Keratinocyte (primary cell): ENCODE data around the gene ERC2. TPM values are rescaled to one million over a fixed set of nuclear protein-coding genes. Genes with fewer than 3 reads are reported as not detected.

Source experiments
- DNase-seq: peaks from one replicate; pipeline ENCODE4 v3.0.0-alpha.2; 2011; ENCODE audit warnings: low read depth, missing footprints, low spot score
- FAIRE-seq: peaks from 2 replicates; lab custom pipeline; 2011; peaks lifted over from hg19 to GRCh38; lab: Jason Lieb, UNC
- H2AFZ ChIP-seq: 2 replicates; pipeline ENCODE4 v1.6.0; 2012; ENCODE audit warnings: low read length, control low read depth, inconsistent platforms; ENCODE audit not compliant: control insufficient read depth
- H3K27ac ChIP-seq: 2 replicates; pipeline ENCODE4 v1.5.1; 2011; ENCODE audit warnings: low read length; ENCODE audit not compliant: control insufficient read depth, insufficient read depth
- H3K27me3 ChIP-seq: 3 replicates; pipeline ENCODE4 v1.6.0; 2011; ENCODE audit warnings: low read length; ENCODE audit not compliant: control insufficient read depth, insufficient read depth; ENCODE audit errors: extremely low read depth
- H3K36me3 ChIP-seq, 2 experiments: 2 replicates in 1 of 2; 3 replicates in 1 of 2; pipeline ENCODE4 v1.5.1; 2011; ENCODE audit warnings: low read length in 2 of 2, mild to moderate bottlenecking in 1 of 2; ENCODE audit not compliant: control insufficient read depth in 2 of 2, insufficient read depth in 2 of 2; ENCODE audit errors: extremely low read depth in 1 of 2
- H3K4me1 ChIP-seq: 3 replicates; pipeline ENCODE4 v1.5.1; 2011; ENCODE audit warnings: low read length; ENCODE audit not compliant: control insufficient read depth, insufficient read depth; ENCODE audit errors: extremely low read depth
- H3K4me2 ChIP-seq: 3 replicates; pipeline ENCODE4 v1.6.0; 2011; ENCODE audit warnings: low read depth, low read length; ENCODE audit not compliant: control insufficient read depth, insufficient read depth; ENCODE audit errors: extremely low read depth
- H3K4me3 ChIP-seq, 3 experiments: fragments of 200-600 bp in 1 of 3; sonication (generic) in 1 of 3; 2 replicates in 2 of 3; 3 replicates in 1 of 3; pipeline ENCODE4 v1.5.1; 2011 to 2016; ENCODE audit warnings: low read length in 3 of 3, mild to moderate bottlenecking in 3 of 3, control low read depth in 2 of 3, inconsistent platforms in 1 of 3, low read depth in 1 of 3, mixed read lengths in 1 of 3, mixed run types in 1 of 3, moderate library complexity in 1 of 3; ENCODE audit not compliant: control insufficient read depth in 2 of 3, insufficient read depth in 2 of 3; ENCODE audit errors: extremely low read depth in 1 of 3
- H3K79me2 ChIP-seq: 2 replicates; pipeline ENCODE4 v1.6.0; 2012; ENCODE audit warnings: low read length; ENCODE audit not compliant: control insufficient read depth, insufficient read depth
- H3K9ac ChIP-seq: 3 replicates; pipeline ENCODE4 v1.6.0; 2011; ENCODE audit warnings: low read length; ENCODE audit not compliant: control insufficient read depth, insufficient read depth; ENCODE audit errors: extremely low read depth
- H3K9me1 ChIP-seq: 3 replicates; pipeline ENCODE4 v1.6.0; 2011; ENCODE audit warnings: low read length; ENCODE audit not compliant: control insufficient read depth, insufficient read depth; ENCODE audit errors: extremely low read depth
- H3K9me3 ChIP-seq: 2 replicates; pipeline ENCODE4 v1.5.1; 2012; ENCODE audit warnings: low read depth, low read length; ENCODE audit not compliant: control insufficient read depth
- H4K20me1 ChIP-seq: 3 replicates; pipeline ENCODE4 v1.6.0; 2011; ENCODE audit warnings: low read length; ENCODE audit not compliant: control insufficient read depth, insufficient read depth; ENCODE audit errors: extremely low read depth
- CTCF ChIP-seq, 3 experiments: IDR thresholded peaks in 1 of 3; conservative IDR thresholded peaks in 1 of 3; optimal IDR thresholded peaks in 1 of 3; 2 replicates in 2 of 3; 3 replicates in 1 of 3; pipeline versions ENCODE3 to v1.5.1; 2011; ENCODE audit warnings: low read length in 3 of 3, mild to moderate bottlenecking in 3 of 3, moderate library complexity in 2 of 3, control low read depth in 1 of 3, inconsistent platforms in 1 of 3; ENCODE audit not compliant: insufficient read depth in 2 of 3; ENCODE audit errors: extremely low read depth in 1 of 3
- EZH2 ChIP-seq: IDR thresholded peaks from one replicate; pipeline ENCODE4 v1.6.1; 2012; ENCODE audit warnings: inconsistent platforms, mild to moderate bottlenecking, low read length, moderate library complexity
- dilution Hi-C: fragments of 300-500 bp; cut with MboI; formaldehyde crosslinking; loops from one replicate; pipeline ENCODE4 v1.7.0; 2020; ENCODE audit warnings: low sequenced_read_pairs; ENCODE audit not compliant: extremely low pct_ligation_motif_present
- polyA plus RNA-seq, 5 experiments: library from polyadenylated mRNA; depleted of rRNA in 3 of 5; stranded (reverse) in 3 of 5; stranded (forward) in 1 of 5; unstranded in 1 of 5; fragments of >200 nt; gene quantifications; 1 replicate in 1 of 5; 2 replicates in 3 of 5; 3 replicates in 1 of 5; pipeline versions ENCODE4 v1.2.1 to v1.2.3, GENCODE V29; 2011 to 2012; ENCODE audit warnings: missing spikeins in 2 of 5, low read depth in 1 of 5, low replicate concordance in 1 of 5

Gene ERC2
- polyA plus RNA-seq, 1 donor (not counting 4 experiments of a cell fraction or from before 2014, with no cell fraction given), result 0.08 TPM

- FAIRE-seq (no peak), DNase-seq (no peak)
- dilution Hi-C loops, result no loop called here
- Histone ChIP-seq H3K27ac (no peak overlapping the region), H3K4me1 (peaks cover 7% of the 10 kb centered on the region), H3K9me1 (no peaks in the 10 kb centered on the region), H3K4me3 (no peak overlapping the region), H2AFZ (no peak overlapping the region), H3K27me3 (no peaks in the 10 kb centered on the region), H3K4me2 (no peak overlapping the region), H3K79me2 (no peaks in the 10 kb centered on the region), H3K36me3 (no peaks in the 10 kb centered on the region), H4K20me1 (no peaks in the 10 kb centered on the region), H3K9me3 (no peaks in the 10 kb centered on the region), H3K9ac (no peak overlapping the region)
- no peak for TF ChIP-seq CTCF (optimal IDR thresholded peaks at IDR 0.05 in 1 of 3, IDR thresholded peaks at IDR 0.05 in 1 of 3, conservative IDR thresholded peaks at IDR 0.05 in 1 of 3; ENCODE audit: extremely low read depth in 1 of 3, insufficient read depth in 2 of 3, low read length in 3 of 3)
- no peak for TF ChIP-seq EZH2
These were observed 344.8 kb downstream of the ERC2 start for GRCh38 chr3:56123487-56123886.

GRCh38 chr3:56122911-56123310, 345.4 kb downstream of the ERC2 start:
- Histone ChIP-seq H4K20me1 (no peaks in the 10 kb centered on the region), H3K27me3 (no peaks in the 10 kb centered on the region), H2AFZ (no peak overlapping the region), H3K4me1 (peaks cover 7% of the 10 kb centered on the region), H3K79me2 (no peaks in the 10 kb centered on the region), H3K9me1 (no peaks in the 10 kb centered on the region), H3K4me3 (no peak overlapping the region), H3K36me3 (no peaks in the 10 kb centered on the region), H3K4me2 (no peak overlapping the region), H3K9ac (no peak overlapping the region), H3K27ac (no peak overlapping the region), H3K9me3 (no peaks in the 10 kb centered on the region)
- TF ChIP-seq EZH2, result no peak
- TF ChIP-seq CTCF (optimal IDR thresholded peaks at IDR 0.05 in 1 of 3, IDR thresholded peaks at IDR 0.05 in 1 of 3, conservative IDR thresholded peaks at IDR 0.05 in 1 of 3; ENCODE audit: extremely low read depth in 1 of 3, insufficient read depth in 2 of 3, low read length in 3 of 3), result no peak
- DNase-seq, result no peak
- no peak for FAIRE-seq
- dilution Hi-C loops, result no loop called here
